SIG-M5 treated with dmso at 0.1 percent for 504 hours (cell line): Measurements from ENCODE around the gene CNOT3.
"Not testable (repeated sequence)": the region's sequence is repeated elsewhere in the genome, so short reads cannot be mapped to it uniquely, and the experiment has no call there.

Source experiments
- DNase-seq: peaks from one replicate; lab custom pipeline; 2025; ENCODE audit not compliant: unreplicated experiment; lab: John Stamatoyannopoulos, UW

CNOT3 gene

GRCh38 chr19:54169149-54169740 lies 31.7 kb downstream of the CNOT3 start:
- no peak for DNase-seq

- DNase-seq: not testable (repeated sequence)
Measured at GRCh38 chr19:54171736-54172431, 34.3 kb downstream of the CNOT3 start.

GRCh38 chr19:54172471-54173358 lies 35.2 kb downstream of the CNOT3 start, which contains the start of gene TMC4:
TSS of gene TMC4 (minus strand) at chr19:54173160. CDS start at chr19:54173117, 43 bp downstream.
- DNase-seq: peak; percentile 33

GRCh38 chr19:54173359-54173699 lies 35.8 kb downstream of the CNOT3 start:
- DNase-seq: no peak

- DNase-seq: no peak
Measured at GRCh38 chr19:54173951-54174834, 36.6 kb downstream of the CNOT3 start.

GRCh38 chr19:54178581-54179261 lies 41.2 kb downstream of the CNOT3 start:
- no peak for DNase-seq

- no peak for DNase-seq
Measured at GRCh38 chr19:54179262-54179852, 41.8 kb downstream of the CNOT3 start.

GRCh38 chr19:54179921-54180461 lies 42.4 kb downstream of the CNOT3 start:
- peak; percentile 64 for DNase-seq

- no peak for DNase-seq
Measured at GRCh38 chr19:54180691-54181091, 43.1 kb downstream of the CNOT3 start.

- not testable (repeated sequence) for DNase-seq
Measured at GRCh38 chr19:54181894-54182293, 44.3 kb downstream of the CNOT3 start.

GRCh38 chr19:54183431-54183830 lies 45.9 kb downstream of the CNOT3 start:
- DNase-seq: no peak

GRCh38 chr19:54186351-54186750 lies 48.8 kb downstream of the CNOT3 start:
- no peak for DNase-seq

GRCh38 chr19:54186934-54187381 lies 49.4 kb downstream of the CNOT3 start:
- no peak for DNase-seq

- DNase-seq: peak; percentile 85
Measured at GRCh38 chr19:54188215-54188871, 50.8 kb downstream of the CNOT3 start.

GRCh38 chr19:54189145-54189734 lies 51.7 kb downstream of the CNOT3 start, which contains the start of gene MBOAT7:
TSS of gene MBOAT7 (minus strand) at chr19:54189580. CDS start at chr19:54188508, 1,072 bp downstream.
- no peak for DNase-seq

- peak; percentile 99 for DNase-seq
Measured at GRCh38 chr19:54189735-54190502, 52.4 kb downstream of the CNOT3 start.

- DNase-seq: peak; percentile 98
Measured at GRCh38 chr19:54190503-54191010, 53.0 kb downstream of the CNOT3 start.
